ENCODE data around the gene CCM2.

DNA sequence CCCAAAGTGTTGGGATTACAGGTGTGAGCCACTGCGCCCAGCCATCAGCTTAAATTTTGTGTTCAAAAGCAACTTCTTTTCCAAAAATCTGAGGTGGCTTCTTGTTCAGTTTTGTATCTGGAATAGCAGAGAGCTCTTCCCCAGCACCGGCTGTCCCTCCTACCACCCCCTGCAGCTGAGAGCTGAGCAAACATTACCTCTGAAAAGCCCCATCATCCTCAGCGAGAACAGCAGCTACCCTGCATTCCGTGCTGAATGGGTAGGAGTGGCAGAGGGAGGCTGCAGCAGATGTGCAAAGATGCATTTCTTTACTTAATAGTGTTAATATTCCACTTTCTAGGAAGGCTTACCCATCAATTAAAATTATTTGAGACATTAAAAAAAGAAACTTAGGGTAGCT lies 31.8 kb downstream of the CCM2 start:
- TF ChIP-seq, protein P1, sequence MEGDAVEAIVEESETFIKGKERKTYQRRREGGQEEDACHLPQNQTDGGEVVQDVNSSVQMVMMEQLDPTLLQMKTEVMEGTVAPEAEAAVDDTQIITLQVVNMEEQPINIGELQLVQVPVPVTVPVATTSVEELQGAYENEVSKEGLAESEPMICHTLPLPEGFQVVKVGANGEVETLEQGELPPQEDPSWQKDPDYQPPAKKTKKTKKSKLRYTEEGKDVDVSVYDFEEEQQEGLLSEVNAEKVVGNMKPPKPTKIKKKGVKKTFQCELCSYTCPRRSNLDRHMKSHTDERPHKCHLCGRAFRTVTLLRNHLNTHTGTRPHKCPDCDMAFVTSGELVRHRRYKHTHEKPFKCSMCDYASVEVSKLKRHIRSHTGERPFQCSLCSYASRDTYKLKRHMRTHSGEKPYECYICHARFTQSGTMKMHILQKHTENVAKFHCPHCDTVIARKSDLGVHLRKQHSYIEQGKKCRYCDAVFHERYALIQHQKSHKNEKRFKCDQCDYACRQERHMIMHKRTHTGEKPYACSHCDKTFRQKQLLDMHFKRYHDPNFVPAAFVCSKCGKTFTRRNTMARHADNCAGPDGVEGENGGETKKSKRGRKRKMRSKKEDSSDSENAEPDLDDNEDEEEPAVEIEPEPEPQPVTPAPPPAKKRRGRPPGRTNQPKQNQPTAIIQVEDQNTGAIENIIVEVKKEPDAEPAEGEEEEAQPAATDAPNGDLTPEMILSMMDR (IDR thresholded peaks at IDR 0.05) = no peak
- TF ChIP-seq POLR2A (IDR thresholded peaks at IDR 0.05) (no peak), EP300 (IDR thresholded peaks at IDR 0.05) (no peak)
